Fibroblast of skin of left quadriceps (primary cell): ENCODE results near the gene TRIM10.
"Not testable (repeated sequence)": the region's sequence is repeated elsewhere in the genome, so short reads cannot be mapped to it uniquely, and the experiment has no call there.

ENCODE experiments used
- DNase-seq, 2 experiments: peaks; one replicate each; pipeline ENCODE4 v3.0.0-alpha.2; 2013; ENCODE audit warnings: low read depth in 2 of 2

The TRIM10 gene

GRCh38 chr6:30129265-30130178, 31.5 kb downstream of the TRIM10 start:
- DNase-seq: no peak

GRCh38 chr6:30127238-30128093, 33.5 kb downstream of the TRIM10 start:
- DNase-seq: no peak

- peak in 1 of 2 experiments; percentile 22 for DNase-seq
Measured at GRCh38 chr6:30122515-30122914, 38.5 kb downstream of the TRIM10 start.

- DNase-seq: no peak
Measured at GRCh38 chr6:30121446-30122366, 39.3 kb downstream of the TRIM10 start.

GRCh38 chr6:30118691-30119090, 42.3 kb downstream of the TRIM10 start:
- DNase-seq: not testable (repeated sequence)

- DNase-seq: no peak
Measured at GRCh38 chr6:30116724-30117123, 44.3 kb downstream of the TRIM10 start.

GRCh38 chr6:30113841-30114240, 47.2 kb downstream of the TRIM10 start:
- no peak for DNase-seq

- no peak for DNase-seq
Measured at GRCh38 chr6:30113003-30113759, 47.8 kb downstream of the TRIM10 start, which contains the start of gene TRIM31. TSS of gene TRIM31 (minus strand) at chr6:30113090. CDS start at chr6:30112805, 285 bp downstream.

- no peak for DNase-seq
Measured at GRCh38 chr6:30112402-30112994, 48.5 kb downstream of the TRIM10 start.

GRCh38 chr6:30111266-30111856, 49.6 kb downstream of the TRIM10 start:
- DNase-seq: no peak

- no peak for DNase-seq
Measured at GRCh38 chr6:30104661-30105060, 56.4 kb downstream of the TRIM10 start.

GRCh38 chr6:30103872-30104179, 57.2 kb downstream of the TRIM10 start:
- no peak for DNase-seq

GRCh38 chr6:30102970-30103871, 57.8 kb downstream of the TRIM10 start:
- DNase-seq: peak; percentile 73 to 76

GRCh38 chr6:30102414-30102969, 58.5 kb downstream of the TRIM10 start:
- DNase-seq: peak; percentile 38 to 39
